NCI-H226 (cell line): ENCODE data around the gene GUCY2C.

Experiments
- DNase-seq: peaks from one replicate; pipeline ENCODE4 v3.0.0-alpha.2; 2015

The GUCY2C gene

DNA sequence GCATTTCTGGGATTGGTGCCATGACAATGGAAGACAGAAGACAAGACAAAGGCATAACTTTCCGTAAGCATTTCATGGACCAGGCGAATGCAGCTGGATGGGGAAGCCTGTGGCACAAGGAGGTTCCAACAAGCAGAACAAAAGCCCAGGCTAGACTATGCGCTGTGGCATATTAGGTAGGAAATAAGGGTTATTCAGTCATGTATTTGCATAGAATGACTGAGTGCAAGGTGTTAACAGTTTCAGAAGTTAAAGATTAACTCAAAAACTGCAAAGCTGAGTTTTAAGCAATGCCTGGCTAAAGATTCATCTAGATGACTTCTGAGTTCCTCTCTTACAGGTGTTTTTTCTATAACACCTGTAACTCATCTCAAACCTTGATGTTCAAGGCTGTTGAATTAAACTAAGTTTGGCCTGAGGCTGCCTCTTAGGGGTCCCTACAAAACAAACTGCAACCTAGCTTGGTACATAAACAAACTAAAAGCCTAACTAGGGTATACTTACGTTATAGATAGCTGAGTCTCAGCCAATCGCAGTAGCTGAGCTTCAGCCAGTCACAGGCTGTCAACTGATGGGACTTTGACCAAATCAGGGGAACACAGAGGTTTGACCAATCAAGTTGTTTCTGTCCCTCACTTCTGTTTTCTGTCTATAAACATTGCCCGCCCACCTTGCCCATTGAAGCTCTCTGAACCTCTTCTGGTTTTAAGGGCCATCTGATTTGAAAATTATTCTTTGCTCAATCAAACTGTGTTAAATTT lies 76.5 kb downstream of the GUCY2C start:
- DNase-seq = no peak

DNA sequence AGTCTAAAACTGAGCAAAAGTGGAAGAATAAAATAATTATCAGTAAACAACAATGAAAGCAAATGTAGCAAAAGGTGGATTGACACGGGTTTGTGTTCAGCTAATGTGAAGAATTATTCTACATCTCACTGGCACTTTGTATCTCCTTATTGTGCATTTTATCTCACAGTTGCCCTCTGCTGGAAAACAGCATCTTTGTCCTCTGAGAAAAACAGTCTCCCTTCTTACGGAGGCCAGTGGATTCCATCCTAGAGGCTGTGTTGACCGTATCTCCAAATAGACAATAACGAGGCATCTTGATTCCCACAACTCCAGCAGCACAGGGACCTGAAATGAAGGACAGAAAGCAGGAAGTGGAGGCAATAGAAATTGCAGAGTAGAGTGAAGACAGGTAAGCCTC lies 77.4 kb downstream of the GUCY2C start:
- no peak for DNase-seq

DNA sequence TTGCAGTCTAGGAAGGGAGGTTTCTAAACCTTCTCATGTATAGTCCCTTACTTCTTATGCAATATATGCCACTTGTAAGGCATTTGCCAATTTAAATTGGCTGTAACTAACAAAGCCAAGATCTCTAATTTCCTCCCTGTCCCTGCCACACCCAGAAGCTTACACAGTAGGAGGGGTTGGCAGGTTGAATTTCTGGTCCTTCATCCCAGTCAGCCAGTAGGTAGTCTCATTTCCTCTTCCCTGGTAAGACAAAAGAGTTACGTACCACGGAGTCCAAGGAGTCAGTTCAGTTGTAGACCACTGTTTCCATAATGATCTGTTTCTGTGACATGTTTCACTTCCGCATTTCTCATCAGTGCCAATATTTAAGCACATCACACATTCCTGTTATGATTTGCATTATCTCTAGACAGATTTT lies 81.7 kb downstream of the GUCY2C start:
- no peak for DNase-seq

DNA sequence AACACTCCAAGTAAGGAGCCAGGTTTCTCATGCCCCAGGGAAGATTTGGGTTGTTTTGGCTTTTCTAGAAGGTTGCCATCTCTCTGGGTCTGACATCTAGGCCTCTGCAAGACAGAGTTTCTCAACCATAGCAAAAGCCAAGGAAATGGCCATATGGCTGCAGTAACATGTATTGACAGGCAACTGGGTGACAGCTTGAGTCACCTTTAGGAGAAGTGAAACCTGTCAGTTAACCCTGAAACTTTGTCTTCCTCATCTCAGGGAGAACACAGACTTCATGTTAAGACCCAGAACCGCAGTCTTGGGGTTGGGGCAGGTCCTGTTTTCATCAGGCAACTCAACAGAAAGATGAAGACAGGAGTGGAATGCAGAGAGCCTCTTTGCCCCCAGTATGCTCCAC lies 82.7 kb downstream of the GUCY2C start:
- no peak for DNase-seq

DNA sequence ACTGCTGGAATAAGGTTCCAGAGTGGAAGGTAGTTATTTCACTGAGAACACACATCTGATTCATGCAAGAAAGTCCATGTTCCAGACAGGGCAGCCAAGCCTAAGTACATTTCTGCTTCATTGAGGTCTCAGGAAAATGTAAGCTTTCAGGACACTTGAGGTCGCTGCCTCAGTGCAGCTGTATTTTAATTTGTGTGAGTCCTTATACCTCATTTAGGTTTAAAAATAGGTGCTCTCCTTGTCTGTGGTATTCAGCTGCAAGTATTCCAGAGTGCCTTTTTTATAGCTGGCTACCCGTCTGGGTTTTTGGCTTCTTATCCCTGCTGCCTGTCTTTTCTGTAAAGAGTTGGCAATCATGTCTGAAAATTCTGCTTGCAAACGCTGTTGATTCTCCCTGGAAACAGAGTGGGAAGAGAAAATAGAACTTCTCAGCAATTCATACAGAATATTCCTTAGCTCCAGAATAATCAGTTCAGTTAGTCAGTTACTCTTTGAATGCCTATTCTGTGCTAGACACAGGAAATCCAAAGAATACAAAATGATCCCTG lies 83.4 kb downstream of the GUCY2C start:
- no peak for DNase-seq

DNA sequence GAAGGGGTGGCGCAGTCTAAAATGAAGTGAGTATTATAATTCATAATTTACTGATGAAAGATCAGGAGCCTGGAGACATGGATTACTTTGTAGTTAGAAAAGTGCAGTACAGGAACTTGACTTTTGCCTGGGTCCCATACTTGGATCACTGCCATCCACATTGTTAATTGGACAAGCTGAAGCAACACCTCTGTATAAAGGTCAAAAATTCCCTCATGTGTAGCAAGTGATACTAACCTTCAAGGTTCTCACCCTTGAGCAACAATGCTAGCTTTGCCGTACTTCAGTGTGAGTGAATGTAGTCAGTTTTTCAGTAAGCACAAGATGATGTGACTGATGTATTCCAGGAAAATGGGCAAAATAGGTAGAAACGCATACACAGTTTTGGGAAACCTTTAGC lies 84.1 kb downstream of the GUCY2C start:
- DNase-seq = no peak

DNA sequence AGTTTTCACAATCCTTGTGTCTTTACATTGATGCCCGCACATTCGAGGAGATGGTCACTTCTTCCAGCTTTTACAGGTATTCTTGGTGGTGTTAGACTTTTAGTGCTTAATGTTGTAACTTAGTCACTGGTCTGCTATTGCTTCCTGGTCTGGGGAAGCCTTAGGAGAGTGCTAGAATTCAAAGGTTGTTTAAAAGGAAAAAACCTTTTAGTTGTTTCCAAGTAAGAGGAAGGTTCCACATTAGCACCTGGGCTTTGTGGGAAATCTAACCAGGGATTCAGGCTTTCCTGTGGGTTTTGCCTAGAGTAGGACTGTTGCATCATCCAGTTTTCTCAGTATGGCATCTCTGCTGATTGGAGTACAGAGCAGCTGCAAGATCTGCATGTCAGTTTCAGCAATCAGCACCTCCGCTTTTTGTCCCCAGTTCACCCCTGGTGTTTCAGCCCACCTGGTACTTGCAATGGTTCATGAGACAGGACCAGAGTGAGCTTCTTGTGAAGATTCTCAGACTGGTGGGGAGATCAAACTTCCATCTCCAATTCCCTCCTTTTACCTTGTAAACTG lies 84.7 kb downstream of the GUCY2C start:
- DNase-seq = no peak

DNA sequence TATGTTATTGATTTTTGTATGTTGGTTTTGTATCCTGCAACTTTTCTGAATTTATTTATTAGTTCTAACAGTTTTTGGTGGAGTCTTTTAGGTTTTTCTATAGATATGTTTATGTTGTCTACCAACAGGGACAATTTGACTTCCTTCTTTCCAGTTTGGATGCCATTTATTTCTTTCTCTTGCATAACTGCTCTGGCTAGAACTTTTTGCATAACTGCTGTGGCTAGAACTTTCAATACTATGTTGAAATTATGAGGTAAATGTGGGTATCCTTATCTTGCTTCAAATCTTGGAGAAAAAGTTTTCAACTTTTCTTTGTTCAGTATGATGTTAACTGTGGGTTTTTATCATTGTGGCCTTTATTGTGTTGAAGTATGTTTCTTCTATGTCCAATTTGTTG lies 88.8 kb downstream of the GUCY2C start:
- no peak for DNase-seq

DNA sequence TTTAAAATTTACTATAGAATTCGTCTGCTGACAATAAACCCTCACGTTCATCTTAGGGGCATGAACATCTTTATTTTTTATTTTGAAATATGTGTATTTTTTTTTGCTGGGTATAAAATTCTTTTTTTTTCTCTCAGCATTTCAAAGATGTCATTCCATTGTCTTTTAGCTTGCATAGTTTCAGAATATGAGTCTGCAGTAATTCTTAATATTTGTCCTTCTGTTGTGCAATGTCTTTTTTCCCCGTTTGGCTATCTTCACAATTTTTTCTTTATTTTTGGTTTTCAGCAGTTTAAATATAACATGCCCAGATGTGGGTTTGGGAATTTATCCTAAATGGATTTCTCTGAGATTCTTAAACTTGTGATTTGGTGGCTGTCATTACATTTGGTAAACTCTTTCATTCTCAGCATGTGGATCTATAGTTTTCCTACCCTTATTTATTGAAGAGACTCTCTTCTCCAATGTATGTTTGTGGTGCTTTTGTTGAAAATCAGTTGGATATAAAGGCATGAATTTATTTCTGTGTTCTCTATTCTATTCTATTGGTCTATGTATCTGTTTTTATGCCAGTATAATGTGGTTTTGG lies 90.9 kb downstream of the GUCY2C start:
- no peak for DNase-seq

DNA sequence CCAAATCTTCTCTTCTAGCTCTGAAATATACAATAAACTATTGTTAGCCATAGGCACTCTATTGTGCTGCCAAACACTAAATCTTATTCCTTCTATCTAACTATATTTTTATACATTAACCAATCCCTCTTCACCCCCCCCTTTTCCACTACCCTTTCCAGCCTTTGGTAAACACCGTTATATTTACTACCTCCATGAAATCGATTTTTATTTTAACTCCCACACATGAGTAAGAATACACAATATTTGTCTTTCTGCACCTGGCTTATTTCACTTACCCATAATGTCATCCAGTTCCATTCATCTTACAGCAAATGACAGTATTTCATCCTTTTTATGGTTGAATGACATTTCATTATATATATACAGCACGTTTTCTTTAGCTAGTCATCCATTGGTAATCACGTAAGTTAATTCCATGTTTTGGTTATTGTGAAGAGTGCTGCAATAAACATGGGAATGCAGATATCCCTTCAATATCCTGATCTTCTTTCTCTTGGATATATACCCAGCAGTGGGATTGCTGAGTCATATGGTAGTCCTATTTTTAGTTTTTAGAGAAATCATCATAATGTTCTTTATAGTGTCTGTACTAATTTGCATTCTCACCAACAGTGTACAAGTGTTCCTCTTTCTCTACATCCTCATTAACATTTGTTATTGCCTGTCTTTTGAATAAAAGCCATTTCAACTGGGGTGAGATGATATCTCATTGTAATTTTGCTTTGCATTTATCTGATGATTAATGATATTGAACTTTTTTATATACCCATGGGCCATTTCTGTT lies 94.5 kb downstream of the GUCY2C start:
- no peak for DNase-seq

DNA sequence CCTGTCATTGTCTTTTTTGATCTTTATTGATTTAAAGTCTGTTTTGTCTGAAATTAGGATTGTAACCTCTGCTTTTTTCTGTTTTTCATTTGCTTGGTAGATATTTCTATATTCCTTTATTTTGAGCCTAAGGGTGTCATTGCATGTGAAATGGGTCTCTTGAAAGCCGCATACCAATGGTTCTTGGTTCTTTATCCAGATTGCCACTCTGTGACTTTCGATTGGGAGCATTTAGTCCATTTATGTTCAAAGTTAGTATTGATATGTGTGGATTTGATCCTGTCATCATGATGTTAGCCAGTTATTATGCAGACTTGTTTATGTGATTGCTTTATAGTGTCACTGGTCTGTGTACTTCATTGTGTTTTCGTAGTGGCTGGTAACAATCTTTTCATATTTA lies 98.9 kb downstream of the GUCY2C start:
- DNase-seq = no peak

DNA sequence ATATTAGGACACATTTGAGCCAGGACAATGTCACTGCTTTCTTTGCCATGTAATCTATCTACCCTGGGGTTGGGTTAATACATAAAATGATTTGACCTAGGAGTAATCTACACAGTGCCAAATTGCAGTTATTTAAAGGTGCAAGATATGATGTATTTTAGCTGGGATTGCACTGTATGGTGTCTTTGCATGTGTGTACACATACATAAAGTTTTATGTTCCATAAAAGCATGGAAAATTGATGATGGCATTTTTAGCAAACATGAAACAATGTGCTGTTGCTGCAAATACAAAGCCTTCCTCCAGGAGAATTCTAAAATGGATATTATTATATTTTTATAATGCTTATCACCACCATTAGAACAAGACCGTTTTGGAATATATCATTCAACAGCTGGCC lies 104.7 kb downstream of the GUCY2C start:
- DNase-seq = no peak

DNA sequence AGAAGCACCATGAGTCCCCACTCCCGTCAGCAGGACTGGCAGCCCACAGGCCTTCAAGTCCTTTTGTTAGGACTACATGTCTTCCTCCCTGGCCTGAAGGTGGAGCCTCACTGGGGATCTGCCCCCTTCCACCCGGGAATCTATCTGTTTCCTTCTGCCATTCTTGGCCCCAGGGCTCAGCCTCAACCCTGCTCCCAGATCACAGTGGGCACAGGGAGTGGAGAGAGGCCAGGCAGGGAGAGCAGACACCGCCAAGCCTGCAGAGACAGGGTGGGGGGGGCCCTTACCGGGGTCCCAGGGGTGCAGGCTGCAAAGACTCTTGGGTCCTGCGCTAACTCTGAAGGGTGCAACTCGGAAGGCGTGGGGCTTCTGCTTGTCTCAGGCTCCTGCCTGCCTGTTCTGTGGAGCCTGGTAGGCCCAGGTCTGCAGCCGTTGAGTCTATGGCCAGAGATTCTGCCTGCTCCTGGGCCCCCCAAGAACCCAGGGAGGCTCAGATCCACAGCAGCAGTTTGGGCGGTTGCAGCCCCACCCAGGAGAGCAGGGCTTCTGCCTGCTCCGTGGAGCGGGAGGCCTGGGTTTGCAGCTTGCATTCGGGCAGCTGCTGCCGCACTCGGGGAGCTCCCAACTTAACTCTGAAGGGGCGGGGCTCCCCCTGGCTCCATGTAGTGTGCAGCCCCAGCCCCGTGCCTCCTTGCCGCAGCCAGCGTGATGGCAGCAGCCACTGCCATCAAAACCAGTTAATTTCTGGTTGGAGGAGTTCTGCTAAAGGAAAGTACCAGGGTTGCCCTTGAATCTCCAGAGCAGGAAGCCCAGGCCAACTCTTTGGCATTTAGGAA lies 107.0 kb downstream of the GUCY2C start:
- no peak for DNase-seq

DNA sequence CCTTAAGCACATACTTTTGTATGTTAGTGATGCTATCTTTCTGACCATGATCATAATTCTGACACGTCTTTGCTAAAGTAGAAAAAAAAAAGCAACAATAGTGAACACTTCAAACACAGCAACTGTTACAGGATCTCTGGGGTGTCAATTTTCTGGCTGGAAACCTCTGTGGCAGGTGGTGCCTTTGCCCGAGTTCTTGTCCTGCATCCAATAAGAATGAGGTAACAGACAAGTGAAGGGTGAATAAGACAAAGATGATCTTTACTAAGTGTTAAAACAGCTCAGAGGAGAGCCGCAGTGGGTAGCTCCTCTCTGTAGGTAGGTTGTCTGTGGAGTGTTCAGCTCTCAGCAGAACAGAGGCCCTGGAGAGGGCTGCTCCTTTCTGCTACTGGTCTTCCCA lies 107.8 kb downstream of the GUCY2C start:
- DNase-seq = no peak

DNA sequence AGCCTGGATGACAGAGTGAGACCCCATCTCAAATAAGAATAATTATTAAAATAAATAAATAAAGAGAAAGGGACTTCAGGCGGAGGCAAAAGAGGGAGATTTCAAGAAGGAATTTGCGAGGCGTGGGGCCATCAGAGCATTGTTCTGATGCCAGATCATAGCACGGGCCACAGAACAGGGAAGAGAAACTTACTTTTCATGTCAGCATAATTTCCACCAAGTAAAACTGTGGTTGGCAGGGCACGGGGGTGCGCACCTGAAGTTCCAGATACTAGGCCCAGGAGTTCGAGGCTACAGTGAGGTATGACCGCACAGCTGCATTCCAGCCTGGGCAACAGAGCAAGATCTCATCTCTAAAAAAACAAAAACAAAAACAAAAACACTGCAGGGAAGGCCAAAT lies 117.8 kb downstream of the GUCY2C start:
- DNase-seq = no peak

DNA sequence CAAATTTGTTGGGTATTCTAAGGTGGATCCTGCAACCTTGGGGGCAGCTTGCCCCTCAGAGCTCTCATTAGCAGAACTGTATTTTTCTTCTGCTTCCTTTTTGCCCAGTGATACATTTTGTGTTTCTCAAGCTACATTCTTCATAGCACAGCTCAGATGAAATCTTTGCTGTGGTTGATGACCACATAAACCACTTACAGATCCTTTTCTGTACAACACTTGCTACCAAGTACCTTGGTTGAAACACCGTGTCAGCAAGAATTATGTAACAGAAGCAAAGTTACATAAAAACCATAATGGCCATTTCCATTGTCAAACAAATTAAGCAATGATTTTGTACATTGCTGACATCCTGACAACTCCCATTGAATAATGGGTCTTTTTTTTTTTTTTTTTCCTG lies 119.1 kb downstream of the GUCY2C start:
- peak; percentile 31 for DNase-seq

DNA sequence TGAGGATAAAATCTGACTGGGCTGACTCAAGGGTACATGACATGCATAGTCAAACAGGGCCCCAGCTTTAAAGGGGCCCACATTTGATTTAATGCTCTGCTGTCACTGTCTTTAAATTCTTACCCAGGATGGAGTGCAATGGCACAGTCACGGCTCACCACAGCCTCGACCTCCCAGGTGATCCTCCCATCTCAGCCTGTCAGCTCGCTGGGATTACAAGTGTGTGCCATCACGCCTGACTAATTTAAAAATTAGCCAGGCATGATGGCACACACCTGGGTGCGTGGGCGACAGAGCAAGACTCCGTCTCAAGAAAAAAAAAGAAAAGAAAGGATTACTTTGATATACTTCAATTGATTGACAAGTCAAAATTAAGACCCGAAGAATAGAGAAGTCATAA lies 119.5 kb downstream of the GUCY2C start:
- DNase-seq = no peak

DNA sequence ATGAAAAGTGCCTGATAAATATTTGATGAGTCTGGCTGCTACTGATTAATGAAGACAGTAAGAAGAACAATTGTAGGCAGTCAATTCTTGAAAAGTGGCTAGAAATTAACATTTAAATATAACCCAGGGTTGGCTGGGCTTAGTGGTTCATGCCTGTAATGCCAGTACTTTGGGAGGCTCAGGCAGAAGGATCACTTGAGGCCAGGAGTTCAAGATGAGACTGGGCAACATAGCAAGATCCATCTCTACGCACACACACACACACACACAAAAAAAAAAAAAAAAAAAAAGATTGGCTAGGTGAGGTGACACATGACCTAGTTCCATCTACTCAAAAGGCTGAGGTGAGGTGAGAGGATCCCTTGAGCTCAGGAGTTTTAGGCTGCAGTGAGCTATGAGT lies 120.8 kb downstream of the GUCY2C start:
- DNase-seq = no peak

DNA sequence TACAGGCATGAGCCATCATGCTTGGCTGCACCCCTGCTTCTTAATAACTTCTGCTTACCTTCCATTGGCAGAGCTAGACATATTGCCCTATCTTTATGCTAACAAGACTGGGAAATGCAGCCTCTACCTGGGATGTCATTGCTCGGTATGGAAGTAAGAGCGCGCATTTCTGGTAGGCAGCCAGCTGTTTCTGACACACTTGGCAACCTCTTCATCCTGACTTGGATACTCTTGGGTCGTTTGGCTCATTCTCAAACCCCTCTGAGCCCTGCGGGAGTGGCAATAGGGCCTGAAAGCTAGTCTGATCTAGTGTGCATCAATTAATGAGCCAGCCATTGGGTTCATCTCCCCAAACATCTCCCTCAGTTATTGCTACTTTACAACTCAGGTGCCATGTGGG lies 123.3 kb downstream of the GUCY2C start:
- DNase-seq = no peak

DNA sequence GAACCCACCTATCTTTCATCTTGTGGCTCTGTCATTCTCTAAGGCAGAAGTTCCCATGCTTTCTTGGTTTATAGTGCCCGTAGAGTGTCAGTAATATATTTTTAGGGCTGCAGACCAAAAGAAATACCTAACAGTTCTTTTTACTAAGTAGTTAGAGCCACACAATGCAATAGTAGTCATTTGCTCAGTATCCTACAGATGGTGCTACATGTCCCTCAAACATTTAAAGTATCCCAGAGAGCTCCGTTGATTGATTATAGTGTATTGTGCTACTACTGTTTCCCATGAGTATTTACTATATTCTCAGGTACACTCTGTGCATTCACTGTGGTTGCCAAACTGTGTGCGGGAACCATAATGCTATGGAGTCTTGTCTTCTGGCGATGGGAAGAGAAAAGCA lies 124.0 kb downstream of the GUCY2C start:
- DNase-seq = no peak

DNA sequence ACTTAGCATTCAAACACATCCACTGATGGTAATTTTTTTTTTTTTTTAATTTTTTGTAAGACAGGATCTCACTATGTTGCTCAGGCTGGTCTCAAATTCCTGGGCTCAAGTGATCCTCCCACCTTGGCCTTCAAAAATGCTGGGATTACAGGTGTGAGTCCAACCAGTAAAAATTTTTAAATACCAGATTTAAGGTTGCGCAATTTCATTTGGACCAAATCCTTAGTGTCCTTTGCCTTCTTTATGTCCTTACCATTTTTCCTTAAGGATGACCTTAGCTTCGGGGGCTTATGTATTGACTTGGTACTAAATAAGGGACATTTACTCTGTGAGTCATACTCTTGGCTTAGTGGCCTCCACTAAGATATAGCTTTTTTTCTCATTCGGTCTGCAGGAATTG lies 124.6 kb downstream of the GUCY2C start:
- DNase-seq = no peak

DNA sequence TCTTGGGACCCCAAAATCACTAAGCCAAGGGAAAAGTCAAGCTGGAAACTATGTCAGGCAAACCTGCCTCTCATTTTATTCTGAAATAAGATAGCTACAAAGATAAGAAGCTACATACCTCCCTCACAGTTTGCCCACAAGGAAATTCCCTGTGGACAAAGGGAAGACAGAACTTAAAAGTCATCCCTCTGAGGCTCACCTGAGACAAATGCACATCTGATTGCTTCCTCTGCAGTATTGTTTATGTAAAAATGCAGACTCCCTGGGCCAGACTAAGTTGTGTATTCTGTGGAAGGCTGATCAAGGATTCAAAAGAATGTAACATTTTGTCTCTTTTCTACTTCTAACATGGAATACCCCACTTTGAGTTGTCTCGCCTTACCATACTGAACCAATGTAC lies 126.2 kb downstream of the GUCY2C start:
- DNase-seq = no peak
